Measurements from ENCODE around the gene MUC5AC.
"Not testable (repeated sequence)": the region's sequence is repeated elsewhere in the genome, so short reads cannot be mapped to it uniquely, and the experiment has no call there.

MUC5AC gene

GRCh38 chr11:1181853-1182535, 24.2 kb downstream of the MUC5AC start:
- H3K4me3 ChIP-seq (ENCODE audit: low read depth, low read length): no peak overlapping the region
- TF ChIP-seq CTCF (IDR thresholded peaks at IDR 0.05; ENCODE audit: low read depth, low read length): no peak
- DNase-seq (ENCODE audit: low read depth, low spot score): no peak
- in situ Hi-C loops (cut with HindIII; ENCODE audit: low sequenced_read_pairs): no loop called here

- in situ Hi-C loops (cut with HindIII; ENCODE audit: low sequenced_read_pairs); DNase-seq (ENCODE audit: low read depth, low spot score); H3K4me3 ChIP-seq (ENCODE audit: low read depth, low read length): not testable (repeated sequence)
Observed at GRCh38 chr11:1184139-1184538, 26.4 kb downstream of the MUC5AC start.

GRCh38 chr11:1188451-1189130, 30.8 kb downstream of the MUC5AC start:
- in situ Hi-C loops (cut with HindIII; ENCODE audit: low sequenced_read_pairs); DNase-seq (ENCODE audit: low read depth, low spot score); H3K4me3 ChIP-seq (ENCODE audit: low read depth, low read length): not testable (repeated sequence)

- H3K4me3 ChIP-seq (ENCODE audit: low read depth, low read length); in situ Hi-C loops (cut with HindIII; ENCODE audit: low sequenced_read_pairs); DNase-seq (ENCODE audit: low read depth, low spot score): not testable (repeated sequence)
Observed at GRCh38 chr11:1189816-1190215, 32.1 kb downstream of the MUC5AC start.

GRCh38 chr11:1191786-1192470, 34.2 kb downstream of the MUC5AC start:
- H3K4me3 ChIP-seq (ENCODE audit: low read depth, low read length); DNase-seq (ENCODE audit: low read depth, low spot score); in situ Hi-C loops (cut with HindIII; ENCODE audit: low sequenced_read_pairs): not testable (repeated sequence)

- no peak for DNase-seq (ENCODE audit: low read depth, low spot score)
- no peak overlapping the region for H3K4me3 ChIP-seq (ENCODE audit: low read depth, low read length)
- in situ Hi-C loops (cut with HindIII; ENCODE audit: low sequenced_read_pairs): no loop called here
- no peak for TF ChIP-seq CTCF (IDR thresholded peaks at IDR 0.05; ENCODE audit: low read depth, low read length)
Observed at GRCh38 chr11:1192741-1193325, 35.1 kb downstream of the MUC5AC start.

GRCh38 chr11:1193326-1194230, 35.8 kb downstream of the MUC5AC start:
- TF ChIP-seq CTCF (IDR thresholded peaks at IDR 0.05; ENCODE audit: low read depth, low read length): no peak
- no peak for DNase-seq (ENCODE audit: low read depth, low spot score)
- no peak overlapping the region for H3K4me3 ChIP-seq (ENCODE audit: low read depth, low read length)
- in situ Hi-C loops (cut with HindIII; ENCODE audit: low sequenced_read_pairs): no loop called here

- in situ Hi-C loops (cut with HindIII; ENCODE audit: low sequenced_read_pairs): no loop called here
- no peak overlapping the region for H3K4me3 ChIP-seq (ENCODE audit: low read depth, low read length)
- DNase-seq (ENCODE audit: low read depth, low spot score): no peak
- TF ChIP-seq CTCF (IDR thresholded peaks at IDR 0.05; ENCODE audit: low read depth, low read length): no peak
Observed at GRCh38 chr11:1194231-1194976, 36.7 kb downstream of the MUC5AC start.

Data from astrocyte of the spinal cord (primary cell).